Common myeloid progenitor, CD34-positive (primary cell): ENCODE results near the gene DYNC1I1.

ENCODE experiments used
- CTCF ChIA-PET: fragments of 350-600 bp; sonication (Branson Sonifier 250); formaldehyde crosslinking; loops from one replicate; lab custom pipeline; 2021; ENCODE audit warnings: antibody characterized with exemption; lab: Charles Lee
- POLR2A ChIA-PET: fragments of 350-600 bp; sonication (Branson Sonifier 250); formaldehyde crosslinking; loops from one replicate; lab custom pipeline; 2021; ENCODE audit warnings: antibody characterized with exemption; lab: Charles Lee
- DNase-seq, 3 donors: peaks; one replicate each; pipeline versions ENCODE4 v3.0.0 to v3.0.0-alpha.2; 2013
- H3K27ac ChIP-seq, 2 experiments: 1 replicate in 1 of 2; 2 replicates in 1 of 2; pipeline ENCODE4 v1.7.0; 2013; ENCODE audit warnings: inconsistent platforms in 2 of 2, low read length in 2 of 2, mild to moderate bottlenecking in 2 of 2, low read depth in 1 of 2, moderate library complexity in 1 of 2; ENCODE audit not compliant: severe bottlenecking in 2 of 2, insufficient read depth in 1 of 2, poor library complexity in 1 of 2
- H3K27me3 ChIP-seq, 5 experiments: replicated peaks in 2 of 5; 1 replicate in 3 of 5; 2 replicates in 2 of 5; pipeline versions ENCODE4 v1.6.1 to v1.7.0; 2013; ENCODE audit warnings: low read length in 4 of 5, mild to moderate bottlenecking in 2 of 5, moderate library complexity in 2 of 5, inconsistent platforms in 1 of 5; ENCODE audit not compliant: insufficient read depth in 5 of 5, control insufficient read depth in 4 of 5
- H3K36me3 ChIP-seq, 4 experiments: 1 replicate in 2 of 4; 2 replicates in 2 of 4; pipeline versions ENCODE4 v1.6.1 to v1.7.0; 2013; ENCODE audit warnings: low read length in 3 of 4, control low read depth in 1 of 4, mild to moderate bottlenecking in 1 of 4; ENCODE audit not compliant: control insufficient read depth in 4 of 4, insufficient read depth in 4 of 4
- H3K4me1 ChIP-seq, 4 experiments: 1 replicate in 3 of 4; 2 replicates in 1 of 4; pipeline versions ENCODE4 v1.6.1 to v1.7.1; 2013; ENCODE audit warnings: low read length in 3 of 4, mild to moderate bottlenecking in 3 of 4, control low read depth in 1 of 4, inconsistent platforms in 1 of 4, moderate library complexity in 1 of 4; ENCODE audit not compliant: control insufficient read depth in 4 of 4, insufficient read depth in 4 of 4; ENCODE audit errors: control extremely low read depth in 1 of 4
- H3K4me3 ChIP-seq, 7 experiments: 1 replicate in 4 of 7; 2 replicates in 3 of 7; pipeline versions ENCODE4 v1.5.1 to v1.7.0; 2013; ENCODE audit warnings: mild to moderate bottlenecking in 7 of 7, low read length in 6 of 7, moderate library complexity in 6 of 7, inconsistent platforms in 2 of 7, low read depth in 2 of 7, control low read depth in 1 of 7; ENCODE audit not compliant: insufficient read depth in 4 of 7, control insufficient read depth in 1 of 7; ENCODE audit errors: extremely low read depth in 1 of 7
- H3K9me3 ChIP-seq, 5 experiments: 1 replicate in 4 of 5; 2 replicates in 1 of 5; pipeline versions ENCODE4 v1.6.1 to v1.7.1; 2013; ENCODE audit warnings: low read length in 4 of 5, mild to moderate bottlenecking in 2 of 5, inconsistent platforms in 1 of 5, low read depth in 1 of 5, moderate library complexity in 1 of 5; ENCODE audit not compliant: control insufficient read depth in 4 of 5, insufficient read depth in 2 of 5; ENCODE audit errors: control extremely low read depth in 1 of 5
- WGBS: methylation state at CpG from one replicate; pipeline ENCODE4 v1.1.5; 2013; ENCODE audit not compliant: insufficient coverage; 5-methylcytosine and 5-hydroxymethylcytosine counted together

Gene DYNC1I1

DNA sequence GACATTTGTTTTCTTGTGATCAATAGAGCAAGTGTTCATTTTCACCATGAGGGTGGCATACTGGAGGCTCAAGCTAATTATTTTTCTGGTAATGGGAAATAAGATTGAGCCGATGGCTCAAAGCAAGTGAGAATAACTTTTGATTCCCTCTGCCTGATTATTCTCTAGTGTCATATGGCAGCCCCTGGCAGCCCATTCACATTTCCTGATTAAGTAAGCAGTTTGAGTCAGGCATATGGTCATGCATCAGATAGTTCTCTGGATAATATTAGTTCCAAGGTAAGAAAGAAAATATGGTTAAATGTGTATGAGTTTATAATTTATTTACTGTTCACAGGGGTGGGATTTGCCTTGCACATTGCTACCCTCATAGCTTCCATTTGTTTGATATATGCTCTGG lies 109.2 kb downstream of the DYNC1I1 start:
- WGBS: 100% methylated on average over 1 of the region's 1 CpG
- POLR2A ChIA-PET: no interaction called here
- CTCF ChIA-PET: no interaction called here

DNA sequence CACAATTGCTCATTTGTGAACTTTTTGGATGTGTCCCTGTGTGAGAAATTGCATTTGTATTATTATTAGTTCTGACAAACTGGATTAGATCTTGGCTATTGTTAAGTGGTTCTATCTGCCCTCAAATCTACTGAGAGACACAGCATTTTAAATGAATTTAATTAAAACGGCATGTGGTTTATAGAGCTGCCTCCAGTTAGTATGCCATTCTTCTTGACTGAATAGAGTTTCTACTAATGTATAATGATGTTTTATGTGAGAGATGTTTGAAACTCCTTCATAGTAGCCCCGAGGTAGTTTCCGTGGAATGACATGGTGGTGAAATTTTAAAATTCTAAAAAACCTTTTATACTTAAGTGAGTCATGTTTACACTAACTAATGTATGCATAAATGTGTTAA lies 110.9 kb downstream of the DYNC1I1 start:
- no peak overlapping the region for H3K4me3 ChIP-seq
- H3K4me1 ChIP-seq: peaks cover 0 to 7% (median 3%) of the 10 kb centered on the region in 4 experiments
- H3K27ac ChIP-seq: no peak overlapping the region
- ChIA-PET CTCF (no interaction called here), POLR2A (no interaction called here)
- no CpG with 5 or more reads among the region's 3 CpGs for WGBS
- H3K9me3 ChIP-seq: peaks cover 0 to 1% (median 0%) of the 10 kb centered on the region in 5 experiments
- no peaks in the 10 kb centered on the region for H3K27me3 ChIP-seq
- DNase-seq: no peak
- H3K36me3 ChIP-seq: no peaks in the 10 kb centered on the region

More for the DNA sequence above, 109.2 kb downstream of the DYNC1I1 start:
- Histone ChIP-seq H3K9me3 (peaks cover 0 to 6% (median 1%) of the 10 kb centered on the region in 5 experiments), H3K27ac (no peak overlapping the region), H3K27me3 (no peaks in the 10 kb centered on the region), H3K4me1 (peaks cover 0 to 3% (median 1%) of the 10 kb centered on the region in 4 experiments), H3K4me3 (no peak overlapping the region), H3K36me3 (no peaks in the 10 kb centered on the region)
- DNase-seq: no peak

DNA sequence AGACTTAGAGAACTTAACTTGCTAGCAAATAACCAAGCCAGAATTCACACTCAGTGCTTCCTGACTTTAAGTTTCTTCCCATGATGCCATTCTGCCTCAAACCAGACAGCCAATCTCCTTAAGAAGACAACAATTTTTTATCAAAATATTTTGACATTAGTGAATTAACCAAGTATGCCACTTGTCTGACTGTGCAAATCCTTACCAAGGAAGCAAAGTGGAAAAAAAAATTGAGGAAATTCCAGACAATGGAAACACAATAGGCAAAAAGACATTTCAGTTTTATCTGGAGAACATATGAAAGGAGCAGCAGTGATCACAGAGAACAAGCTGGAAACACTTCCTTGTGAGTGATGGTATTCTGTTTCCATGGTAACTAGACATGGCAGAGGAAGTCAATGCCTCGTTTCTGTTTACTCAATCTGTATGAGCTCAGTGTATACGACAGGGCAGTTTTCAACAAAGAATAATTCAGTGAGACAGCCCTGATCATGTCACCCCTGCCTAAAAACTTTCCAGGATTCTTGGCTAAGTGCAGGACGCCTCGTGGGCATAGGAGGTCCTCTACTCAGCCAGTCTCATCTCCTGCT lies 114.2 kb downstream of the DYNC1I1 start:
- ChIA-PET CTCF (interaction anchor here (0.7 to 0.8 kb wide), 2 partner anchors 16 to 163 kb away, joined by 3 to 4 read pairs; no protein-coding TSS in a partner anchor), POLR2A (no interaction called here)
- H3K36me3 ChIP-seq: no peaks in the 10 kb centered on the region
- DNase-seq: peak; percentile 54 to 91 (median 83)
- H3K27ac ChIP-seq: peak overlapping the region in 1 of 2 experiments; percentile 10
- H3K9me3 ChIP-seq: no peaks in the 10 kb centered on the region
- no peaks in the 10 kb centered on the region for H3K27me3 ChIP-seq
- peak overlapping the region in 1 of 7 experiments; percentile 49 for H3K4me3 ChIP-seq
- peaks cover 0 to 7% (median 3%) of the 10 kb centered on the region in 4 experiments for H3K4me1 ChIP-seq
- 42% methylated on average over 4 of the region's 4 CpGs for WGBS

DNA sequence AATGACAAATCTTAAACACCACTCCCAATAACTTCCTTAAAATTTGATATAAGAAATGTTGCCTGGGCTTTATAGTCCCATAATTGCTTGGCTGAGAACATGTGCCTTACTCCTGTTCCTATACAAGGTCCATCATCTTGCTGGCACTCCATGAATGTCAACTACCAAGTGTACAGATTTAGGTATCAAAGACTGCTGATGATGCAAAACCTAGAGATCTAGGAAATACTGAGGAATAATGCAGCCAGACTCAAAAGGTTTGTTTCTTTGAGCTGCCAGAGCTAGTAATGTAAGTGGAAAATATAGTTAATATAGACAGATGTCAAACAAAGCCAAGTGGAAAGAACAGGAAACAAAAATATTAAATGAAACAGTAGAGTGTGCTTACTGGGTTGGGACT lies 121.1 kb downstream of the DYNC1I1 start:
- peaks cover 2 to 17% (median 10%) of the 10 kb centered on the region in 4 experiments for H3K4me1 ChIP-seq
- H3K27ac ChIP-seq: no peak overlapping the region
- POLR2A ChIA-PET: no interaction called here
- H3K36me3 ChIP-seq: no peaks in the 10 kb centered on the region
- DNase-seq: no peak
- no peaks in the 10 kb centered on the region for H3K9me3 ChIP-seq
- no peak overlapping the region for H3K4me3 ChIP-seq
- peaks cover 0 to 2% (median 0%) of the 10 kb centered on the region in 5 experiments for H3K27me3 ChIP-seq
- CTCF ChIA-PET: no interaction called here

GRCh38 chr7:95897557-95898251 lies 125.3 kb downstream of the DYNC1I1 start:
- DNase-seq: peak in 2 of 3 donors; percentile 35 to 54
- WGBS: 9% methylated on average over 3 of the region's 5 CpGs
- ChIA-PET CTCF (no interaction called here), POLR2A (no interaction called here)
- peaks cover 2 to 40% (median 20%) of the 10 kb centered on the region in 4 experiments for H3K4me1 ChIP-seq
- peak overlapping the region in 2 of 7 experiments; percentile 19 to 38 for H3K4me3 ChIP-seq
- H3K27me3 ChIP-seq: peaks cover 0 to 2% (median 0%) of the 10 kb centered on the region in 5 experiments
- no peaks in the 10 kb centered on the region for H3K9me3 ChIP-seq
- H3K36me3 ChIP-seq: no peaks in the 10 kb centered on the region
- H3K27ac ChIP-seq: no peak overlapping the region

DNA sequence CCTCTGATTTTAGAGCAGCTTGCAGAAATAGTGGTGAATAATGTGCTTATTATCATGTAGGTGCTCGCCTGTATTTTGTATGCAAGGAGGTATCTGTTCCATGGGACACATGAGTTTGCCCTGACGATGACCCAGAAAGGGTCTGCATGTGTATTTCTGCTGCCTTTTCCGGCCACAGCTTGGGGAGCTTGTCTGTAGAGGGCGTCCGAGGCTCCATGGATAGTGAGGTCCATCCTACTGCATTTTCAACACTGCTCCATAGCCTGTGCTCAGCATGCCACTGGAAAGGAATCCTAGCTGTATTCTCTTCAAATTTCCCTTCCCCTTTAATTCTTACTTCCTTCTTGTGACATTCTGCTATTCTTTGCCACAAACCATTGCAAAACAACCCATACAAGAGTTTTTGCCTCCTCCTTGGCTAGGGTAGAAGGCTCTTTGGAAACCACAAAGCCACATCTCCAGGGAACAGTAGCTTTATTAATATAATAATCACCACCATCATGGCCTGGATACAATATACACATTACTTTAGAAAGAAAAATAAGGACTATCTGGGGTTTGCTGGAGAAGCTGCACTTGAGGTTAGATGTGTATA lies 127.7 kb downstream of the DYNC1I1 start:
- Histone ChIP-seq H3K27me3 (no peaks in the 10 kb centered on the region), H3K9me3 (no peaks in the 10 kb centered on the region), H3K36me3 (no peaks in the 10 kb centered on the region), H3K4me1 (peaks cover 2 to 43% (median 20%) of the 10 kb centered on the region in 4 experiments), H3K27ac (no peak overlapping the region), H3K4me3 (no peak overlapping the region)
- POLR2A ChIA-PET: no interaction called here
- DNase-seq: peak; percentile 22 to 81 (median 78)
- CTCF ChIA-PET: interaction anchor here (1.2 kb wide), 1 partner anchor 15 kb away, joined by 3 read pairs; no protein-coding TSS in a partner anchor
- WGBS: 70% methylated on average over 3 of the region's 5 CpGs

DNA sequence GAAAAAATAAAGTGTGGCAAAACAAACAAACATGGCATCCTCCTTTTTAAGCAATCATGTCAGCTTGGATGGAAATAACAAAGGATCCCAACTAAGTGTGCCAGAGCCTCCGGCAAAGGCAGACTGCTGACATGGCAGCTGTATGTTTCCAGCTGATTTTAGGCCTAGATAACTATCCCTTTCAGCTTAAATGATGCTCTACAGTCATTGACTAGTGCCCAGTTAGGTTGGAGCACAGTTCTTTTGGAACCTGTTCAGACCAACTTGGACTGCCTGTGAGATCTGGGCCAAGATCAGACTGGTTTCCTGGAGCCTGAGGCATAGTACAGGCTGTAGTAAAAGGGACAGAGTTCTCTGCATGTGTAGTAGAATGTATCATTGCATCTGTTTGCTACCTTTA lies 128.7 kb downstream of the DYNC1I1 start:
- no peak for DNase-seq
- Histone ChIP-seq H3K4me1 (peaks cover 2 to 43% (median 20%) of the 10 kb centered on the region in 4 experiments), H3K36me3 (no peaks in the 10 kb centered on the region), H3K4me3 (no peak overlapping the region), H3K27me3 (no peaks in the 10 kb centered on the region), H3K27ac (no peak overlapping the region), H3K9me3 (no peaks in the 10 kb centered on the region)
- WGBS: 100% methylated on average over 1 of the region's 1 CpG
- ChIA-PET POLR2A (no interaction called here), CTCF (no interaction called here)
